ENCODE data around the gene ITPKB. TPM values are rescaled to one million over a fixed set of nuclear protein-coding genes. Genes with fewer than 3 reads are reported as not detected.

The ITPKB gene
- total RNA-seq, 1 donor from 2014 or later, result 13.7 TPM

DNA sequence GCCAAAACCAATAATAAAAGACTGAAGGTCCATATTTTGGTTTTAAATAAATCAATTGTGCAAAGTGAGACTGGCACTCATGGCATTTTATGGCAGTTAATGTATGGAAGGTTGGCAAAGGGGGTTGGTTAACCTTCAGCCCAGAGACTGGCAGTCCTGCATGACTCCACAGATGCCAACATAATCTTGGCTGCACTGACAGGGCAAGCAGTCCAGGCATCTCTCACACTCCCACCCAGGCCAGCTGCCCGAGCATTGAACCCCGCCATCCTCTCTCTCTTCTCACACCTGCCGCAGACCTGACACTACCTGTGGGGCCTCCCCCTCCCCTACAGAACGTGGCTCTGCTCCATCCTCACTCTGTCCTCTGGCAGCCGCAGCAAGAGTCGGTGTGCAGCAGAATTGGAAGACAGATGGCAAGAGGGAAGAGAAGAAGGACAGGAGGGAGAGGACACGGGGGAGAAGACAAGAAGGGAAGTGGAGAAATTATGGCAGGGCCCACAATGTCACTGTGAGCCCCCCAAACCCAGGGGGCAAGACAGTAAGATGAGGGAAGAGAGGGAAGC, 43.7 kb downstream of the ITPKB start:
- Mint-ChIP-seq H3K4me1 (peaks cover 16% of the 10 kb centered on the region), H3K27me3 (ENCODE audit: low read depth) (no peaks in the 10 kb centered on the region), H3K9me3 (no peaks in the 10 kb centered on the region), H3K4me3 (no peak overlapping the region), H3K36me3 (ENCODE audit: low read depth) (no peaks in the 10 kb centered on the region), H3K27ac (ENCODE audit: unreplicated experiment) (no peak overlapping the region)
- TF ChIP-seq, protein P1, sequence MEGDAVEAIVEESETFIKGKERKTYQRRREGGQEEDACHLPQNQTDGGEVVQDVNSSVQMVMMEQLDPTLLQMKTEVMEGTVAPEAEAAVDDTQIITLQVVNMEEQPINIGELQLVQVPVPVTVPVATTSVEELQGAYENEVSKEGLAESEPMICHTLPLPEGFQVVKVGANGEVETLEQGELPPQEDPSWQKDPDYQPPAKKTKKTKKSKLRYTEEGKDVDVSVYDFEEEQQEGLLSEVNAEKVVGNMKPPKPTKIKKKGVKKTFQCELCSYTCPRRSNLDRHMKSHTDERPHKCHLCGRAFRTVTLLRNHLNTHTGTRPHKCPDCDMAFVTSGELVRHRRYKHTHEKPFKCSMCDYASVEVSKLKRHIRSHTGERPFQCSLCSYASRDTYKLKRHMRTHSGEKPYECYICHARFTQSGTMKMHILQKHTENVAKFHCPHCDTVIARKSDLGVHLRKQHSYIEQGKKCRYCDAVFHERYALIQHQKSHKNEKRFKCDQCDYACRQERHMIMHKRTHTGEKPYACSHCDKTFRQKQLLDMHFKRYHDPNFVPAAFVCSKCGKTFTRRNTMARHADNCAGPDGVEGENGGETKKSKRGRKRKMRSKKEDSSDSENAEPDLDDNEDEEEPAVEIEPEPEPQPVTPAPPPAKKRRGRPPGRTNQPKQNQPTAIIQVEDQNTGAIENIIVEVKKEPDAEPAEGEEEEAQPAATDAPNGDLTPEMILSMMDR (conservative IDR thresholded peaks at IDR 0.05), result no peak
- no peak for DNase-seq (ENCODE audit: low read depth, low spot score)

DNA sequence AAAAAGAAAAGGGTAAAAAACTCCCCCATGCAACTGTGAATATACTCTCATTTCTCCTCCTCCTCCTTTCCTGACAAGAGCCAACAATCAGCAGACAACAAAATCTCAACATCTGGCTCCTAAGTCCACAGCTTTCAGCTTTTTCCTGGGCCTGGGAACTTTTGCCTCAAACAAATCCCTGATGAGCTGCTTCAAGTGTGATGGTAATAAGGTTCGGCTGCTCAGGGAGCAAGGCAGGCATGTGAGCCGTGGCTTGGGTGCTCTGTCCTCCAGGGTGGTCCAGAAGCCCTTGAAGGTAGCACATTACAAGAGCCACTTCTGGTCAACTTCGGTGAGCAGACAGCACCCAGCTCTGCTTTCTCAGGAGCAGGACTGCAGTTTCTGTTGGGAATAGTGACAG, 46.3 kb downstream of the ITPKB start:
- peaks cover 14% of the 10 kb centered on the region for H3K4me1 Mint-ChIP-seq
- no peaks in the 10 kb centered on the region for H3K36me3 Mint-ChIP-seq (ENCODE audit: low read depth)
- no peaks in the 10 kb centered on the region for H3K9me3 Mint-ChIP-seq
- TF ChIP-seq, protein P1 (conservative IDR thresholded peaks at IDR 0.05), result no peak
- no peaks in the 10 kb centered on the region for H3K27me3 Mint-ChIP-seq (ENCODE audit: low read depth)
- no peak overlapping the region for H3K27ac Mint-ChIP-seq (ENCODE audit: unreplicated experiment)
- H3K4me3 Mint-ChIP-seq, result no peak overlapping the region
- DNase-seq (ENCODE audit: low read depth, low spot score), result no peak

DNA sequence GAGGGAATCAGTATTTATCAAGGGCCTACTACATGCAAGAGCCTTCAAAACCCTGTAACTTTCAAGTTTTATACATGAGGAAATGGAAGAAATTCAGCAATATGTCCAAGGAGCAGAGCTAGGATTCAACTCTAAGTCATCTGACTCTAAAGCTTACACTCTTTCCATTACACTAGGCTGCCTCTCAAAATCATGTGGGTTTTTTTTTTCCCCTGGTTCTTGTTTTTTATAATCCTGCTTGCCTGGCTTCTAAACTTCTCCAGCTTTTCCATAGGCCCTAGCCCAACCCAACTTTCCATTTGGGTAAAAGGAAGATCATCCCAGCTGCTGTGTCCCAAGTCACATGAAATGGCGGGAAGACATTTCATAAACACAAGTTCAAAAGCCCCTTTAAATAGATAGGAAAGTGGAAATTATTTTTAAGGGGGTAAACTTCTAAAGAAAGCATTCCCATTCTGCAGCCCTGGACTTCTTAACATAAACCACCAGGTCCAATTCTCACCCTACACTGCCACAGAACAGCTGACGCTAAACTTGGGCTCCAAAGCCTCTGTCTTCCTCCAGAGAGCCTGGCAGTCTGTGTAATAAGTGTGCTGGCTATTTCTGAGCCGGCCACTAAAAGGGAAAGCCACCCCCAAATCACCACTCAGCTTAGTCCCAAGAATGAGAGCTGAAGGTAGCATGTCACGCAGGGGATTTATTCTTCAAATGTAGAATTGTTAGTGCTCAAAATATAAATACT, 46.9 kb downstream of the ITPKB start:
- no peaks in the 10 kb centered on the region for H3K9me3 Mint-ChIP-seq
- no peaks in the 10 kb centered on the region for H3K36me3 Mint-ChIP-seq (ENCODE audit: low read depth)
- peaks cover 9% of the 10 kb centered on the region for H3K4me1 Mint-ChIP-seq
- H3K27ac Mint-ChIP-seq (ENCODE audit: unreplicated experiment), result peak overlapping the region; percentile 52
- TF ChIP-seq, protein P1 (conservative IDR thresholded peaks at IDR 0.05), result no peak
- DNase-seq (ENCODE audit: low read depth, low spot score), result no peak
- H3K27me3 Mint-ChIP-seq (ENCODE audit: low read depth), result no peaks in the 10 kb centered on the region
- H3K4me3 Mint-ChIP-seq, result no peak overlapping the region

DNA sequence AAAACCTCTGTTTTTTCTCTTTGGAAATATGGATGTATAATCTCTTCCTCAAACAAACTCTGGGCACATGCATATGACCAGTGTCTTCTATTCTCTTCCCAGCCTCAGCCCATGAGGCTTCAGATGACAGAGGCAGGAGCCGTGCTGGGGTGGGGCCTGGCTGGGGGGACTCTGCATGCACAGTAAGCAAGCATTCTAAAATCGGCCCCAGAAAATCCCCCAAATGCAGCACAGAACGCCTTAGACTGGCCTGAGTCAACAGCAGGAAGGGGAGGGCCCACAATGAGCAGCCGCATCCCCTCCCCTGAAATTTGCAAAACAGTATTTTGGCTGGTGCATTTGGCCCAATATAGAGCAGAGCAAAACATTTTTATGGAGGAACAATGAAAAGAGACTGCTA, 47.8 kb downstream of the ITPKB start:
- Mint-ChIP-seq H3K36me3 (ENCODE audit: low read depth) (no peaks in the 10 kb centered on the region), H3K9me3 (no peaks in the 10 kb centered on the region), H3K4me1 (peaks cover 14% of the 10 kb centered on the region), H3K4me3 (no peak overlapping the region), H3K27me3 (ENCODE audit: low read depth) (no peaks in the 10 kb centered on the region), H3K27ac (ENCODE audit: unreplicated experiment) (no peak overlapping the region)
- no peak for DNase-seq (ENCODE audit: low read depth, low spot score)
- TF ChIP-seq, protein P1 (conservative IDR thresholded peaks at IDR 0.05), result no peak

DNA sequence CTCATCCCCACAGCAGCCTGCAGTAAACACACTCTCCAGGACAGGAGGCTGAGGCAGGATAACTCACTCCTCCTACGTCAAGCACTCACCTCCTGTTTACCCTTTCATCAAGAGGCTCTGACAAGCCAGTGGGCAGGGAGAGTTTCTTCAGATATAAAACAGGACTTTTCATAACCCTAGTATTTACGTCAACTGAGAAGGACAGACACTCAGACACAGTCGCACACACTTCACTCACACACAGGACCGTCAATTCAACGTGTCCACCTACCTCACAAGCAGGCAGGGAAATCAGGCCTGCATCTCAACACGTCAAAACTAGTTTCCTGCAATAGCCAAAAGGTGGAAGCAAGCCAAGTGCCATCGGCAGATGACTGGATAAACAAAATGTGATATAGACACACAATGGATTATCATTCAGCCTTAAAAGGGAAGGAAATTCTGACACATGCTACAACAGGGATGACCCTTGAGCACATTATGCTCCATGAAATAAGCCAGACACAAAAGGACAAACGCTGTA, 48.6 kb downstream of the ITPKB start:
- Mint-ChIP-seq H3K27me3 (ENCODE audit: low read depth) (no peaks in the 10 kb centered on the region), H3K4me1 (peaks cover 15% of the 10 kb centered on the region), H3K27ac (ENCODE audit: unreplicated experiment) (no peak overlapping the region), H3K36me3 (ENCODE audit: low read depth) (no peaks in the 10 kb centered on the region), H3K4me3 (no peak overlapping the region), H3K9me3 (no peaks in the 10 kb centered on the region)
- TF ChIP-seq, protein P1 (conservative IDR thresholded peaks at IDR 0.05), result no peak
- DNase-seq (ENCODE audit: low read depth, low spot score), result no peak
